ENCODE data around the gene SPRTN.
A peak's percentile ranks its signal among the peaks of the same experiment; 100 is the strongest.

The SPRTN gene
- total RNA-seq, result 8.0 to 20.2 (median 13.4) reads per million in 18 experiments

DNA sequence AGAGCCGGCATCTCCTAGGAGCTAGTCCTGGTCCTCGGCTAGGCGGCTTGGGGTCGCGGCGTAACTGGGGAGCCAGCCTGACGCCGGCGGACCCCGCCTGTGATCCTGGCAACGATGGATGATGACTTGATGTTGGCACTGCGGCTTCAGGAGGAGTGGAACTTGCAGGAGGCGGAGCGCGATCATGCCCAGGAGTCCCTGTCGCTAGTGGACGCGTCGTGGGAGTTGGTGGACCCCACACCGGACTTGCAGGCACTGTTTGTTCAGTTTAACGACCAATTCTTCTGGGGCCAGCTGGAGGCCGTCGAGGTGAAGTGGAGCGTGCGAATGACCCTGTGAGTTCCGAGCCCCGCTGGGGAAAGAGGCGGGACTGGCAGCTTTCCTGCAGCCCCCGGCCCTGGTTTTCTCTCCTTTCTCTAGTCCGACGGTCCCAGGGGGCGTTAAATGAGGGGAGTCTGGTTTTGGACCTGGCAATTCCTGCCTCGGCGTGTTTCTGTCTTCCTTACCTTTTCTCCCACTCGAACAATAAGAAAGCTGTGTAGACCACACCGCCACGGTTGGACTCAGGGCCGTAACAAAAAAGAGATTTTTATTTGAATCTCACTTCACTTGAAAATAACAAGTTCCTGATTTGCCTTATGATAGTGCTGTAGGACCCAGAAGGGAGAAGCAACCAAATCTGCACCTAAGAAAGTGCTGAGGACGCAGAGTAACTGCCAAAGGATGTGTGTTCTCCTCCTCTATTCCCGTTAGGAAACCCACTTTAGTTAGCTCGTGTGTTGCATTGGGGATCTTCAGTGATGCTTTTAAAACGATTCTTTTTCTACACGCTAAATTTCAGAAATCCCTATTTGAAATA is at the start of gene SPRTN:
Gene SPRTN (plus strand): TSS at position 24 of the 859 bp plus-strand sequence. CDS start 91 bp downstream, at position 115.
- peak in 1 of 2 donors; percentile 3 for DNase-seq

DNA sequence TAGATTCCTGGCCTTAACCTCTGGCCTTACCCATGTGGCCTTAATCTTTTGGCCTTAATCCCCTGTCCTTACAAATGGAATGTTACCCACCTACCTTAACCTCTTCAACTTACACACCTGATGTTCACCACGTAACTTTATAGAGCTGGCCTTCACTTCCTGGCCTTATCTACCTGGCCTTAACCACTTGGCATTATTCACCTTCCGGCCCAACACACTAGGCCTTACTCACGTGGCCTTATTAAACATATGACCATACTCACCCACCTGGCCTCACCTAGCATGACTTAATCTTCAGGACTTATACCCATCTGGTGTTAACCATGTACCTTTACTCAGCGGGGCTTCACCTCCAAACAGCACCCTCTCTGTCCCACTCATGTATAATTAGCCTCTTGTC is 42.2 kb upstream of the SPRTN start:
- no peak for DNase-seq

DNA sequence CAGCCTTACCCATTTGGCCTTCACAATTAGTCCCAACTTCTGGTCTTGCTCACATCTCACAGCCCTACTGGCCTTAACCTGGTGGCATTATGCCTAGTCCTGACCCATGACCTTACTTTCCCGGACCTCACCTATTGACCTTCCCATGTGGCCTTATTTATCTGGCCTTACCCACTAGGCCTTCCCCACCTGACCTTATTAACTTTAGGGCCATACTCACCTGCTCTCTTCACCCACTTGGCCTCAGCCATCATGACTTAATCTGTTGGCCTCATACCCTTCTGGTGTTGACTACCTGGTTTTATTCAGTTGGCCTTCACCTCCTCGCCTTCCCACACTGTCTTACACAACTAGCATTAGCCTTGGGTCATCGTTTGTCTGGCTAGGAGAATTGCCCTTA is 36.1 kb upstream of the SPRTN start:
- no peak for DNase-seq

DNA sequence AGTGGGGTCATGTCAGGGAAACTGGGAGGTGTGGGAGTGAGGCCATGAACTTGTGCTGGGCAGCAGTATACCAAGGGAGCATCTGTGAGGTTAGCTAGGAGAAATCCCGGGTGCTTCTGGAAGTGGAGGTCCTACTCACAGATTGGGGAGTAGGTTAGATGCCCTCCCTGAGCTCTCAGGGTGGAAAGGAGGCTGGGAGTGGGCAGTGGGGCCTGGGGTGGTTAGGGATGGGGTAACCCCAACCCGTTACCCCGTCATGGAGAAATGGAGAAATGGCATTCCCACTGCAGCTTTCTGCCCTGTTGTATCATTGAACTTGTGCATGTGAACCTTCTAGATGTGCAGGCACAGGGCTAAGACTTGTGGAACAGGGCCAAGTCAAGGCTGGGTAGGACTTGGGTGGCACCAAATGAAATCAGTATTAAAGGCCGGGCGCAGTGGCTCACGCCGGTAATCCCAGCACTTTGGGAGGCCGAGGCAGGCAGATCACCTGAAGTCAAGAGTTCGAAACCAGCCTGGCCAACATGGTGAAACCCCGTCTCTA is 27.6 kb upstream of the SPRTN start:
- DNase-seq, result no peak

DNA sequence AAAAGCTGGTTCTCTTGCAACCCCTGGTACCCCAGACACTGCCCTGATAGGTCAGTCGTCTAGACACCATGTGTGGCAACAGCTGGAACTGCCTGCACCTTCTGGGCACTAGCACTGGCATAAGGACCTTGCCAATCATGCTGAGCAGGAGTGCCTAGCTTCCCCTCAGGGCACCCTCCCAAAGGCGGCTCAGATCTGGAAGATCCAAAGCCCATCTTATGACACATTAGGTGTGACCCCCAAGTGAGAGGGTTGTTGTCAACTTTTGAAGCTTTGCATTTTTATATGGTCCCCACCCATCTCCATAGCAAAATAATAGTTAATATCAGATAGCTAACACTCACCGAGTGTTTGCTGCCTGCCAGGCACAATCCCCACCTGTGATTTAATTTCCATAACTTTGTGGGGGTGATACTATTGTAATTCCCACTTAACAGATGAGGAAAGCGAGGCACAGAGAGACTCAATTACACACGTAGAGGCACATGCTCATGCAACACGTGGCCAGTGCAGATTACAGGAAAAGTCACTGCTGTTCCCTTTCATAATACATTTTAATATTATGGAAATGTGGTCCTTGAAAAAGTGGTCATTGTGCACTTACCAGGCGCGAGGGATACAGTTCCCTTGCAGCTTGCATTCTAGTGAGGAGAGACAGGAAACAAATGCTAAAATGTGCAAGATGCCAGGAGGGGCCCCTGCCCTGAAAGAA is 26.2 kb upstream of the SPRTN start:
- no peak for DNase-seq

DNA sequence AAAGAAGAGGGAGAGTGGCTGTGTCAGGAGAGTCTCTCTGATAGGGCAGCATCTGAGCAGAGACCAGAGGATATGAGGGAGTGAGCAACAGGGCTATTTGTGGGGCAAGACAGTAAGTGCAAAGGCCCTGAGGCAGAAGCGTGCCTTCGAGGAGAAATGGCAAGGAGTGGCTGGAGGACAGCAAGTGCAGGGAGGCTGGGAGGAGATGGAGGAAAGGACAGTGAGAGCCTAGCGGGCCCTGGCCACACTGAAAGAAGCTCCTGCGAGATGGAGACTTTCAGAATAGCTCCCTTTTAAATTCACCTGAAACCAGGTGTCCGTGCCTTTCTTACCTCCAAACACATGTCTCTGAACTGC is 25.7 kb upstream of the SPRTN start:
- DNase-seq, result no peak

- DNase-seq, result no peak
These were observed 24.4 kb upstream of the SPRTN start for GRCh38 chr1:231313661-231314060.

GRCh38 chr1:231315887-231316286 is 22.2 kb upstream of the SPRTN start:
- DNase-seq, result peak; percentile 26 to 41

DNA sequence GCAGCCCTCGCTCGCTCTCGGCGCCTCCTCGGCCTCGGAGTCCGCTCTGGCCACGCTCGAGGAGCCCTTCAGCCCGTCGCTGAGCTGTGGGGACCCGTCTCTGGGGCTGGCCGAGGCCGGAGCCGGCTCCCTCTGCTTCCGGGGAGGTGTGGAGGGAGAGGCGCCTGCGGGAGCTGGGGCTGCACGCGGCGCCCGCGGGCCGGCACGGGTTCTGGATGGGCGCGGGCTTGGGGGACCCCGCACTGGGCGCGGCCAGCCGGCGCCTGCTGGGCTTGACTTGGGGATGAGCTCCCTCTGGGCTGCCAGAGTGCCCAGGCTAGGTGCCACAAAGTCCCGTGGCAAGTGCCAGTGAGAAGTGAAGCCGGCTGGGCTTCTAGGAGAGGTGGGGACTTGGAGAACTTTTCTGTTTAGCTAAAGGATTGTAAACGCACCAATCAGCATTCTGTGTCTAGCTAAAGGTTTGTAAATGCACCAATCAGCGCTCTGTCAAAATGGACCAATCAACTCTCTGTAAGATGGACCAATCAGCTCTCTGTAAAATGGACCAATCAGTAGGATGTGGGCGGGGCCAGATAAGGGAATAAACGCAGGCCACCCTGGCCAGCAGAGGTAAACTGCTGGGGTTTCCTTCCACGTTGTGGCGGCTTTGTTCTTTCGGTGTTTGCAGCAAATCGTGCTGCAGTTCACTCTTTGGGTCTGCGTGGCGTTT is 20.6 kb upstream of the SPRTN start:
- DNase-seq, result no peak

- no peak for DNase-seq
These were observed 20.1 kb upstream of the SPRTN start for GRCh38 chr1:231318015-231318355.

DNA sequence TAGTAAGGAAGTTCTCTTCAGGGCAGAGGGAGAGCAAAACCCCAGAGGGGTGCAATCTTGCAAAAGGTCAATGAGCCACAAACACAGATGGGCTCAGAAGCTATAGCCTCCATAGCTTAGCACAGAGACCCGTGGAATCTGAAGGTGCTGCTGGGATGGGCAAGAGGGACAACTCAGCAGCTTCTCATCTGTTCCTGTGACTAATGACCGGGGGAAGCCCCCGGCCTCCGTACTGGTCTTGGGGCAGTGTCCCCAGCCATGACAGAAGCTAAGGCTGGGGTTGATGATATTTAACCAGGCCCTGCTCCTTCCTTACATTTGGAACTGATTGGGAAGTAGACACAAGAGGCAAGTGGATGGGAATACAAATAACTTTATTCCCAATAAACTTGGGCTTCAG is 19.5 kb upstream of the SPRTN start:
- no peak for DNase-seq

- no peak for DNase-seq
These were observed 19.0 kb upstream of the SPRTN start for GRCh38 chr1:231319080-231319479.

GRCh38 chr1:231322880-231323530 is 15.1 kb upstream of the SPRTN start:
- no peak for DNase-seq

- no peak for DNase-seq
These were observed 13.4 kb upstream of the SPRTN start for GRCh38 chr1:231324660-231325059.

DNA sequence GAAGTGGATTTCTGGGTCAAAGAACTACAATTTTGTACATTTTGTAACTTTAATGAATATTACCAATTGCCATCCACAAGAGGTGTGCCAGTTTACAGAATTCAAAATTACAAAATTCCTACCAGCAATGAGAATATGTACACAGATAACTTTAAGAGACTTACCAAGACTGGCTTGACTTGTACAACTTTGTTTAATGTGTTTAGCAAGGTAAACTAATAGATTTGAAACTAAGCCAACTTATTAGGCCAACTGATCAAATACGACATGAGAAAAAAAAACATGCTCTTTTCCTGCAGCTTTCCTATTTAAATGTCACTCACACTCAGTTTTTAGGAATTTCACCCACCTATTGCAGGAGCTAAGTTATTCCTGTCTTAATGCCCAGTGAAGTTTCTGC is 11.8 kb upstream of the SPRTN start:
- DNase-seq, result no peak

- no peak for DNase-seq
These were observed 10.5 kb upstream of the SPRTN start for GRCh38 chr1:231327617-231328016.

GRCh38 chr1:231329483-231329882 is 8.6 kb upstream of the SPRTN start:
- DNase-seq, result no peak

DNA sequence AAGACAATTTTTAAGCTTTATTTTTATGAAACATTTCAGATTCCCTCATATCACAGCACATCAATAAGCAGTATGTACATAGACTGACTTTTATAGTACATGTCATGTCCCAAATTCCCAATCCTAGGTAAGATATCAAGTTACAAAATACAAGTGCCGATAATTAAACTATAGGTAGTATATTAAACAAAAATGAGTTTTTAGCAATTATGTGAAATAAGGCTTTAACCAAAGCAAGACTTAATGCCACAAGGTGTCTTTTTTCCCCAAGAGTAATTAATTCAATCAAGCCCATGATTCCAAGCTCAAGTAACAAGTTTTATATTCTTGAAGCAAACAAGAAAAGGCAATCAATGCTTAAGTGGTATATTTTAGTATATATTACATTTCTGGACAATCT is 5.3 kb upstream of the SPRTN start:
- no peak for DNase-seq

DNA sequence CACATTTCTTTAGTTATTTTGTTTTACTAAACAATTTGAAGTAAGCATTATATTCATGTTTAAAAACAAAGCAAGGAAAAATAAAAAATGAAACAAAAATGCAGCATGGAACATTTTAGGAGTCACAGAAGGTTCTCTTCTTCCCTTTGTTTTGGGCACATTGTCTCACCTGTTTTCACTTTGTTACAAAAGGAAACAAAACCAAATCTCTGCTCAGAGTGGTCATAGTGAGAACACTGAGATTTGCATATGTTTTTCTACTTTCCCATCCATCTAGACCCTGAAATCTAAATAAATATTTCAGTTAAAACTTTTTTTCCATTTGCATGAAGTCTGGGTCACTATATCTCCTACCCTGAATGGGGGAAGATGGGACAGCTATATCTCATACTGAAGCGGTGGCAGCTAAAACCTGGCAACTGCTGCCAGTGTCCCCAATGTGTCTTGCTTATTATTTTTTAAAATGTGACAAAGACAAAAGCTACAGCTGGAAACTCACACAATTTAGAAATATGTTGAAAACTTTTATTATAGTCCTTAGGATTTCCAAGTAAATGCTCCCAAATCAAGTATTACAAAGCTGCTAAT is 3.9 kb upstream of the SPRTN start:
- no peak for DNase-seq

DNA sequence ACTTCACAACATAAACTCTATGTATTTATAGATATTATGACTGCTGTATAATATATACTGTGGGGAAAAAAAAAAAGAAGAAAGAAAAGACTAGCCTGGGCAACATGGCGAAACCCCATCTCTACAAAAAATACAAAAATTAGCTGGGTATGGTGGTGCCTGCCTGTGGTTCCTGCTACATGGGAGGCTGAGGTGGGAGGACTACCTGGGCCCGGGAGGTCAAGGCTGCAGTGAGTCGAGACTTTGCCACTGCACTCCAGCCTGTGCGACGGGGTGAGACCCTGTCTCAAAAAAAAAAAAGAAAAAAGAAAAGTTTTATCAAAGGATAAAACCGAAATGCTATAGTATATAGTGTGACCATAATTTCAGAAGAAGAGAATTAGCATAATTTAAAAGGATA is 3.1 kb upstream of the SPRTN start:
- no peak for DNase-seq

DNA sequence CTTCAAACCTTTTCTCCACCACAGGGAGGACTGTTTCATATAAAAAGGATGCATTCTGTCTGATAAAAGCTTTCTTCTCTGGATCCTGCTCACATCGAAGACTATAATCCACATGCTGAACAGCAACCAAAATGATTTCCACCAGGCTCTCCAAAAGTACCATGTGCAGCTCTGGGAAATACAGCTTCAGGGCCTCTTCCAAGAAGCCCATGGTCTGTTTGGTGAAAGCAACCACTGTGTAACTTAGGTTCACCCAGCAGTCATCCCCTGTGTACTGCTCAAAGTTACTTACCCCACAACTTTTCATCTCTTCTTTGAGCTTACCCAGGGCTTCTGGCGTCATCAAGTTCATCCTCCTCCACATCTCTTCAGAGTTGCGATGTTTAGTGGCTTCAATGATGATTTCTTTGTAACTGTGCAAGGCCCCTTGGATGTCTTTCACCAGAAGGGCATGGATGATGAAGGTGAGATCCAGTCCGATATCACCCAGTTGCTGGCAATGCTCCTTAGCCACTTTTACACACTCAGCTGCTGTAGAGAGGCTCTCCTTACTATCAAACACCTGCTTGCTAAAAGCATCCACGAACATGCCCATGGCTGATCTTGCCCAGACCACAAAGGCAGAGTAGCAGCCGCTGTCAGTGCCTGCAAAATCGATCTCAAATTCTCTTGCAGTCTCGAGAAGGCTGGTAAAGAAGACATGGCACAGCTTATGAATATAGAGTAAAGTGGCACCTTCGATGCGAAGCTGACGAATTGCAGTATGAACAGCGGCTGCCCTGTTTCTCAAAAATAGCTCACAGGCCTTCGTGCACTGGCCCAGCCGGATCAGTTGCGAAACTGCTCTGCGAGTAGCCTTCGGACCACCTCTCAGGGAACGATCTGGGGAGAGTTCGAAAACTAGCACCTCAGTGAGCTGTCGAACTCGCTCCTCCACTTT is 2.2 kb upstream of the SPRTN start:
- DNase-seq, result no peak

Measured in inflammatory macrophage (primary cell).